Ishikawa (cell line): ENCODE data around the gene C6orf132.

Experiments used
- CREB1 ChIP-seq: IDR thresholded peaks from 2 replicates; pipeline ENCODE4 v1.6.1; 2012; ENCODE audit warnings: low read depth
- FOXM1 ChIP-seq: IDR thresholded peaks from 2 replicates; pipeline ENCODE4 v1.6.1; 2012; ENCODE audit warnings: low read depth, borderline replicate concordance
- RAD21 ChIP-seq: IDR thresholded peaks from 2 replicates; pipeline ENCODE4 v1.6.1; 2012; ENCODE audit warnings: low read depth
- ZBTB7A ChIP-seq: IDR thresholded peaks from 2 replicates; pipeline ENCODE4 v1.6.1; 2012; ENCODE audit warnings: low read depth
- TF ChIP-seq, protein P1 (sequence below): IDR thresholded peaks from 2 replicates; pipeline ENCODE4 v1.6.1; 2012

DNA sequence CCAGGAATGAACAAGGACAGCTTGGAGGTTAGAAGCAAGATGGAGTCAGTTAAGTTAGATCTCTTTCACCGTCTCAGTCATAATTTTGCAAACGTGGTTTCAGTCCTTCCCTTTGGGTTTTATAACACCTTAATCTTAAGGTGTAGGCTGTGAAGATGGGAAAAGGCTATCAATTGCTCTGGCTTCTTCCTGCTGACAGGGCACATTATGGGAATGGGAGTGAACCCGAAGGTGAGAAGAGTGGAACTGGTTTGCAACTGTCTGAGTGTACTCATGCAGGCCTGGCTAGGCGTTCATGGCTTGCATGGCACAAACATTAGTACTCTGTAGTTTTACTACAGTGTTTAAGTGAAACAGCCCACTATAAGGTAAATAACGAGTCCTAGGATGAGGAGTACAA lies 82.7 kb downstream of the C6orf132 start:
- no peak for TF ChIP-seq FOXM1
- TF ChIP-seq RAD21: no peak
- TF ChIP-seq, protein P1, sequence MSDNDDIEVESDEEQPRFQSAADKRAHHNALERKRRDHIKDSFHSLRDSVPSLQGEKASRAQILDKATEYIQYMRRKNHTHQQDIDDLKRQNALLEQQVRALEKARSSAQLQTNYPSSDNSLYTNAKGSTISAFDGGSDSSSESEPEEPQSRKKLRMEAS: no peak
- TF ChIP-seq ZBTB7A: no peak
- TF ChIP-seq CREB1: no peak
